ENCODE measurements around the gene ARL11. TPM values are rescaled to one million over a fixed set of nuclear protein-coding genes. Genes with fewer than 3 reads are reported as not detected.

Gene ARL11
- polyA plus RNA-seq, 1 donor from 2014 or later = not detected

GRCh38 chr13:49636705-49637104, 8.4 kb downstream of the ARL11 start:
- no peak overlapping the region for H3K4me3 ChIP-seq (ENCODE audit: low read length)
- H3K27me3 ChIP-seq (ENCODE audit: insufficient read depth, low read depth, low read length) = no peaks in the 10 kb centered on the region
- H3K9me2 ChIP-seq (ENCODE audit: insufficient read depth, low read length) = no peaks in the 10 kb centered on the region
- H3F3A ChIP-seq (ENCODE audit: insufficient read depth, low read length, poor library complexity, severe bottlenecking) = no peaks in the 10 kb centered on the region
- H3K36me3 ChIP-seq (ENCODE audit: insufficient read depth, low read length) = no peaks in the 10 kb centered on the region
- H3K27ac ChIP-seq (ENCODE audit: low read length) = no peak overlapping the region
- no peak overlapping the region for H3K4me2 ChIP-seq (ENCODE audit: low read length)
- H3K79me2 ChIP-seq (replicated peaks; ENCODE audit: insufficient read depth, low read length) = no peaks in the 10 kb centered on the region
- H3K9ac ChIP-seq (ENCODE audit: low read length) = no peak overlapping the region
- H3K9me3 ChIP-seq (ENCODE audit: low read length) = no peaks in the 10 kb centered on the region
- TF ChIP-seq TAF1 (IDR thresholded peaks at IDR 0.05; ENCODE audit: low read depth) (no peak), MXI1 (conservative IDR thresholded peaks at IDR 0.05; ENCODE audit: poor library complexity, severe bottlenecking) (no peak), RAD21 (conservative IDR thresholded peaks at IDR 0.05) (no peak), POLR2AphosphoS5 (IDR thresholded peaks at IDR 0.05) (no peak)
- H2AFZ ChIP-seq (ENCODE audit: low read depth, low read length) = no peak overlapping the region
- H4K20me1 ChIP-seq (ENCODE audit: insufficient read depth) = no peaks in the 10 kb centered on the region

- H4K20me1 ChIP-seq (ENCODE audit: insufficient read depth) = no peaks in the 10 kb centered on the region
- no peaks in the 10 kb centered on the region for H3K36me3 ChIP-seq (ENCODE audit: insufficient read depth, low read length)
- H3K4me3 ChIP-seq (ENCODE audit: low read length) = no peak overlapping the region
- TF ChIP-seq CTCF (IDR thresholded peaks at IDR 0.05; ENCODE audit: poor library complexity, severe bottlenecking) (no peak), MXI1 (conservative IDR thresholded peaks at IDR 0.05; ENCODE audit: poor library complexity, severe bottlenecking) (no peak), EP300 (conservative IDR thresholded peaks at IDR 0.05; ENCODE audit: poor library complexity, severe bottlenecking) (no peak), SMC3 (conservative IDR thresholded peaks at IDR 0.05; ENCODE audit: poor library complexity) (no peak), REST (IDR thresholded peaks at IDR 0.05; ENCODE audit: borderline replicate concordance) (no peak), EZH2 (IDR thresholded peaks at IDR 0.05; ENCODE audit: borderline replicate concordance, insufficient read depth, low read length, poor library complexity, severe bottlenecking) (no peak), TAF1 (IDR thresholded peaks at IDR 0.05; ENCODE audit: low read depth) (no peak), RAD21 (conservative IDR thresholded peaks at IDR 0.05) (no peak)
- H3K27ac ChIP-seq (ENCODE audit: low read length) = no peak overlapping the region
- no peaks in the 10 kb centered on the region for H3K27me3 ChIP-seq (ENCODE audit: insufficient read depth, low read depth, low read length)
- no peaks in the 10 kb centered on the region for H3F3A ChIP-seq (ENCODE audit: insufficient read depth, low read length, poor library complexity, severe bottlenecking)
- H3K9ac ChIP-seq (ENCODE audit: low read length) = no peak overlapping the region
- H3K9me3 ChIP-seq (ENCODE audit: low read length) = no peaks in the 10 kb centered on the region
- H2AFZ ChIP-seq (ENCODE audit: low read depth, low read length) = no peak overlapping the region
- H3K79me2 ChIP-seq (replicated peaks; ENCODE audit: insufficient read depth, low read length) = no peaks in the 10 kb centered on the region
- H3K4me2 ChIP-seq (ENCODE audit: low read length) = no peak overlapping the region
- H3K9me2 ChIP-seq (ENCODE audit: insufficient read depth, low read length) = no peaks in the 10 kb centered on the region
Observed at GRCh38 chr13:49638030-49638743, 9.9 kb downstream of the ARL11 start.

Data from neural cell (in vitro differentiated cells).